Mesothelial cell of epicardium (in vitro differentiated cells): ENCODE data around the gene VGF. TPM values are rescaled to one million over a fixed set of nuclear protein-coding genes. Genes with fewer than 3 reads are reported as not detected.

Experiments
- DNase-seq, 2 experiments: peaks; one replicate each; pipeline ENCODE4 v3.0.0; 2021; ENCODE audit warnings: low spot score in 2 of 2; ENCODE audit not compliant: unreplicated experiment in 2 of 2
- H3K27ac Mint-ChIP-seq: 2 replicates; pipeline ENCODE4 v1.8.0; 2021; ENCODE audit warnings: mixed read lengths
- H3K27me3 Mint-ChIP-seq: 2 replicates; pipeline ENCODE4 v1.8.0; 2021; ENCODE audit warnings: low read depth, mixed read lengths
- H3K36me3 Mint-ChIP-seq: 2 replicates; pipeline ENCODE4 v1.8.0; 2021; ENCODE audit warnings: mixed read lengths
- H3K4me1 Mint-ChIP-seq: 2 replicates; pipeline ENCODE4 v1.8.0; 2021; ENCODE audit warnings: mixed read lengths
- H3K4me3 Mint-ChIP-seq: 2 replicates; pipeline ENCODE4 v1.8.0; 2021; ENCODE audit warnings: mild to moderate bottlenecking, moderate library complexity, mixed read lengths
- H3K9me3 Mint-ChIP-seq: 2 replicates; pipeline ENCODE4 v1.8.0; 2021; ENCODE audit warnings: mixed read lengths
- total RNA-seq: library from RNA; stranded (reverse); gene quantifications from 3 replicates; pipeline ENCODE4 v1.2.1, GENCODE V29; 2021
- TF ChIP-seq, protein P1 (sequence below): fragments of 200-600 bp; sonication (generic); IDR thresholded peaks from one replicate; pipeline ENCODE4 v1.5.0; 2021; ENCODE audit warnings: antibody characterized with exemption; ENCODE audit not compliant: unreplicated experiment

Gene VGF
- total RNA-seq, 1 donor from 2014 or later: 0.36 TPM

DNA sequence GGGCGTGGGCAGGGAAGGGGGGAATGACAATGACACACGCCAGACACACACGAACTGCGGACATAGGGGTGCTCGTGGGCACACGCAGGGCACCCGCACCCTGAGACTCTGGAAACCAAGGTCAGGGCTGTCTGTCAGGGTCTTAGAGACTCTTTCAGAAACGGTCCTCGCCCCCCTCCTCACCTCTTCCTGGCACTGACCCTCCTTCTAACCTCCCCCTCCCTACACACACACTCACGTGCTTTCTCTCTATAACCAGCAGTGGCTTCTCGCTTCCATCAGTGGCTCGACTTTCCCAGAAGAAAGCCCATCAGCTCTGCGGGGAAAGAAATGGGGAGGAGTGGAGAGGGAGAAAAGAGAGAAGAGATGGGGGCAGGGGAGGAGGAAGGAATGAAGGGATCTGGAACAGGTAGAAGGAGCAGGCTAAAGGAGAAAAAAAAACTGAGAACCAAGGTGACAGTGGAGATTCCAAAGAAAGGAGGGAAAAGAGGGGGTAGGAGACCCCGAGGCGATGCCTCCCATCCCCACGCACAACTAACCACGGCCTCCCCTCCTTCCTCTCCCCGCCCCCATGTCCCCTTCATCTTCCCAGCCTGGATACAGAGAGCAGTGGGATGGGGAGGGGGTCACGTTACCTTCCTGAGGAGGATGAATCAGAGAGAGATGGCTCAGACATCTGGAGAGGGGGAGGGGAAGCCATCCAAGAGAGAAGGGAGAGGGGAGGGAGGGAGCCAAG is 1.7 kb upstream of the VGF start:
- H3K27ac Mint-ChIP-seq: no peak overlapping the region
- H3K27me3 Mint-ChIP-seq: peaks cover 91% of the 10 kb centered on the region
- H3K36me3 Mint-ChIP-seq: no peaks in the 10 kb centered on the region
- TF ChIP-seq, protein P1, sequence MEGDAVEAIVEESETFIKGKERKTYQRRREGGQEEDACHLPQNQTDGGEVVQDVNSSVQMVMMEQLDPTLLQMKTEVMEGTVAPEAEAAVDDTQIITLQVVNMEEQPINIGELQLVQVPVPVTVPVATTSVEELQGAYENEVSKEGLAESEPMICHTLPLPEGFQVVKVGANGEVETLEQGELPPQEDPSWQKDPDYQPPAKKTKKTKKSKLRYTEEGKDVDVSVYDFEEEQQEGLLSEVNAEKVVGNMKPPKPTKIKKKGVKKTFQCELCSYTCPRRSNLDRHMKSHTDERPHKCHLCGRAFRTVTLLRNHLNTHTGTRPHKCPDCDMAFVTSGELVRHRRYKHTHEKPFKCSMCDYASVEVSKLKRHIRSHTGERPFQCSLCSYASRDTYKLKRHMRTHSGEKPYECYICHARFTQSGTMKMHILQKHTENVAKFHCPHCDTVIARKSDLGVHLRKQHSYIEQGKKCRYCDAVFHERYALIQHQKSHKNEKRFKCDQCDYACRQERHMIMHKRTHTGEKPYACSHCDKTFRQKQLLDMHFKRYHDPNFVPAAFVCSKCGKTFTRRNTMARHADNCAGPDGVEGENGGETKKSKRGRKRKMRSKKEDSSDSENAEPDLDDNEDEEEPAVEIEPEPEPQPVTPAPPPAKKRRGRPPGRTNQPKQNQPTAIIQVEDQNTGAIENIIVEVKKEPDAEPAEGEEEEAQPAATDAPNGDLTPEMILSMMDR: no peak
- no peak overlapping the region for H3K4me3 Mint-ChIP-seq
- H3K9me3 Mint-ChIP-seq: no peaks in the 10 kb centered on the region
- H3K4me1 Mint-ChIP-seq: peaks cover 45% of the 10 kb centered on the region
- no peak for DNase-seq

DNA sequence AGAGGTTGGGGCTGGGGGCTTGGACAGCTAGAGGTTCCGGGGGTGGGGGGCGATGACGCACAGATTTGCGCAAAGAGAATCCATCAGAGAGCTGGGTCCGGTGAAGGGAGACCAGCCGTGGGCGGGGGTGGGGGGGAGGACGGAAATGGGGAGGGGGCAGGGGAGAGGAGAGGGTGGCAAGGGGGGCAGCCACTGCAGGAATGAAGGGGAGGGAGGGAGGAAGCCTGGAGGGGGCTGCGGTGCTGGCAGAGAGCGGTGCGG is 1.2 kb upstream of the VGF start:
- Mint-ChIP-seq H3K36me3 (no peaks in the 10 kb centered on the region), H3K27ac (no peak overlapping the region), H3K4me3 (no peak overlapping the region), H3K9me3 (no peaks in the 10 kb centered on the region), H3K4me1 (peaks cover 47% of the 10 kb centered on the region), H3K27me3 (peaks cover 88% of the 10 kb centered on the region)
- TF ChIP-seq, protein P1: no peak
- DNase-seq: no peak

DNA sequence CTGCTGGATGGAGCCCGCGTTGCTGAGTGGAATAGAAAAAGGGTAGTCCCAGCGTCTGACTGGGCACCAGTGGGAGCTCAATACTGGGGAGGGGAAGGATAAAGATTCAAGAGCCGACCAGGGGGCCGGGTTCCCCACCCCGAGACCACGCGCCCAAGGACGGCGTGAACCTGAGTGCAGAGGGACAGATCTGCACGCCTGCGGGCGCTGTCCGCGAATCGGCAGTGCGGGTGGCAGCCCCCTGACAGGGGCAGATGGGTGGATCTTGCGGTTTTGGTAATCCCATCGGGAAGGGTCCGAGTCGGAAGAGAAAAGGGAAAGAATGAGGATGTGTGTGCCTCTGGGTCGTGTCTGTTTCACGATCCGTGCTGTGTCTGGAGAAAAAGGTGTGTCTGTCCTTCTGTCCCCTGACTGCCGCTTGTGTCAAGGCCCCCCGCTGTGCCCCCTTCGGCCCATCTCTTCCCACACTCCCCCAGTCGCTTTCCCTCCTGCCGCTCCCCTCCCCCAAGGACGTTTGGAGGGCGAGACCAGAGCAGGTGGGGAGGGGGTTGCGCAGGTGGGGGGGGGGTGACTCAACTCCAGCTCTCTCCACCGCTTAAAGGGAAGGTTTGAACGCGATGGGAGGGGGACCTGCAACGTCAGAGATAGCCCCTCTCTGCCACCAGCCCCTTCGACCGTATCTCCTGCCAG is 734 bp upstream of the VGF start:
- Mint-ChIP-seq H3K36me3 (peaks cover 1% of the 10 kb centered on the region), H3K4me3 (peak overlapping the region; percentile 67), H3K27ac (no peak overlapping the region), H3K9me3 (no peaks in the 10 kb centered on the region), H3K4me1 (peaks cover 52% of the 10 kb centered on the region), H3K27me3 (peaks cover 87% of the 10 kb centered on the region)
- TF ChIP-seq, protein P1: no peak
- no peak for DNase-seq

DNA sequence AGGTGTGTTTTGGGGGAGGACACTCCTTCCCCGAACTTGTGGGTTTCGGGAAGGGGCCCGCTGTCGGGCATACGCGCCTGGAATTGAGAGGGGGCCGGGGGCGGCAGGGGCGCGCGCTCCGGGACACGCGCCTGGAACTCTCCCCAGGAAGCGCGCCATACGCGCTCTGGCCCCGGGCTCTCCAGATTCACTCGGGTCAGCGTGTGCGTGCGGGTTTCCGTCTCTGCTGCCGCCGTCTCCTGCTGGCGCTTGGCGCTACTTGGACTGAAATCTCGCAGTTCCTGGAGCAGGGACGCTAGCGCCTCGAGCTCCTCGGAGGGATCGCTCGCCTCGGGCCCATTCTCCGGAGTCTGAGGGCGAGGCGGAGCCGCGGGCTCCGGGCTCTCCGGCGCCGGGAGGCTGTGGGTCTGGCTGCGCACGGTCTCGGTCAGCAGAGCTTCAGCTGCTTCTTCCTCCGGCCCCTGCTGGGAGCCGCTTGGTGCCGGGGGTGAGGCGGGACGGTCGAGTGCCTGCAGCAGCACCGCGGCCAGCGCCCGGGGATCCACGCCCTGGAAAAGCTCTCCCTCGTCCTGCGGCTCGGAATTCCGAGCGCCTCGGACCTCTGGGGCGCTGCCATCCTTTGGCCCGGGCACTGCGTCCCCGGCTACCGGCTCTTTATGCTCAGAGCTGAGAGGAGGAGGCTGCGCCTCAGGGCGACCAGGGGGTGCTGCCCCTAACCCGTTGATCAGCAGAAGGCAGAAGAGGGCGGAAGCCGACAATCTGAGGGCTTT is 1.1 kb downstream of the VGF start:
- peak overlapping the region; percentile 54 for H3K4me3 Mint-ChIP-seq
- peaks cover 4% of the 10 kb centered on the region for H3K36me3 Mint-ChIP-seq
- H3K4me1 Mint-ChIP-seq: peaks cover 45% of the 10 kb centered on the region
- no peak overlapping the region for H3K27ac Mint-ChIP-seq
- TF ChIP-seq, protein P1: no peak
- DNase-seq: peak; percentile 70 to 80
- no peaks in the 10 kb centered on the region for H3K9me3 Mint-ChIP-seq
- H3K27me3 Mint-ChIP-seq: peaks cover 68% of the 10 kb centered on the region

DNA sequence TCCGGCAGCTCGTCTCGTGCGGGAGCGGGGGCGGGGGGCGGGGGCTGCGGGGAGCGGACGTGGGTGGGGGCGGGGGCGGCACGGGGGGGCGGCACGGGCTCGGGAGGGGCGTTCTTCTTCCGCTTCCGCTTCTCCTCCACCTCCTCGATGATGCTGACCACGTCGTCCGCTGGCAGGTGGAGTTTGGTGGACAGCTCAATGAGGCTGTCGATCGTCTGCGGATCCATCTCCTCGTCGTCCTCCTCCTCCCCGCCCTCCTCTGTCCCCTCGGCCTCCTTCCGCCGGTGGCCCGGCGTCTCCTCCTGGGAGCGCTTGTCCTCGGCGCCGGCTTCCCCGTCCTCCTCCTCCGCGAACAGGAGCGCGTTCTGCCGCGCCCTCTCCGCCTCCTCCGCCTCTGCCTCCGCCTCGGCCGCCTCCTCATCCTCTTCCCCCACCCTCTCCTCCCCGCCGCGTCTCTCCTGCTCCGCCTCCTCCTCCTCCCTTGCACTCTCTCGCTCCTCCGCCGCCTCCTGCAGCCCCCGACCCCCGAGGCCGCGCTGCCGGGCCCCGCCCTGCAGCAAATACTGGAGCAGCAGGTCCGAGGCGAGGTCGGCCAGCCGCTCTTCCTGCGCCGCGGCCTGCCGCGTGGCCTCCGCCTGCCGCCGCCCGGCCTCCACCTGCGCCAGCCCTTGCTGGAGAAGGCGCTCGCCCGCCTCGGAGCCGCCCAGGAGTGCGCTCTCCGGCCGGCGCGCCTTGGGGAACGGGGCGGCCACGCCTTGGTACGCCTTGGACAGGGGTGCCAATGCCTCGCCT is 1.9 kb downstream of the VGF start:
- TF ChIP-seq, protein P1: no peak
- Mint-ChIP-seq H3K9me3 (no peaks in the 10 kb centered on the region), H3K4me3 (peak overlapping the region; percentile 61), H3K27me3 (peaks cover 60% of the 10 kb centered on the region), H3K36me3 (peaks cover 6% of the 10 kb centered on the region), H3K27ac (no peak overlapping the region), H3K4me1 (peaks cover 42% of the 10 kb centered on the region)
- no peak for DNase-seq
